ENCODE measurements around the gene HS3ST2. TPM values are rescaled to one million over a fixed set of nuclear protein-coding genes. Genes with fewer than 3 reads are reported as not detected.
"Not testable (repeated sequence)": the region's sequence is repeated elsewhere in the genome, so short reads cannot be mapped to it uniquely, and the experiment has no call there.

HS3ST2 gene
- total RNA-seq, 2 donors from 2014 or later = not detected

DNA sequence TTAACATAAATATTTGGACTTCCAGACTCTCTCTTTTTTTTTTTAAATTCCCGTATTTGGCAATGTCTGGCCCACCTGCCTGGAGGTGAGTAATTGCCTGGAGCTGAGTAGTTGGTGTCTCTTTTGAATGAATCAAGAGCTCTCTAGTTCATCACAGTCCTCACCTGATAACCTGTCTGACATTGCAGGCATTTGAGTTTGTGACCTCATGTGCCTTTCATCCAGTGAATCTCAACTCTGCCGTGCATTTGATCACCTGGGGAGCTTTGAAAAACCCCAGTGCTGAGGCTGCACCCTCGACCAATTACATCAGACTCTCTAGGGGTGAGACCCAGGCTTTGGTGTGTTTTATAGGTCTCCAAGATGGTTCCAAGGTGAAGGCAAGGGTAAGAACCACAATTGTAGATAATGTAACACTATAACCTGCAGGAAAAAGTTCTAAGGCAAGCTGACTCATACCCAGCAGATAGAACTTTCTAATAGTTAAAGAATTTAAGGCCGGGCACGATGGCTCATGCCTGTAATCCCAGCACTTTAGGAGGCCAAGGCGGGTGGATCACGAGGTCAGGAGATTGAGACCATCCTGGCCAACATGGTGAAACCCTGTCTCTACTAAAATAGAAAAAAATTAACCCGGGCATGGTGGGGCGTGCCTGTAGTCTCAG lies 24.5 kb upstream of the HS3ST2 start:
- H3K36me3 Mint-ChIP-seq (ENCODE audit: low read depth) = no peaks in the 10 kb centered on the region
- no peak overlapping the region for H3K4me3 Mint-ChIP-seq
- H3K9me3 Mint-ChIP-seq = no peaks in the 10 kb centered on the region
- no peak for ATAC-seq (replicated peaks)
- peaks cover 19% of the 10 kb centered on the region for H3K27me3 Mint-ChIP-seq
- H3K27ac Mint-ChIP-seq = no peak overlapping the region
- no peaks in the 10 kb centered on the region for H3K4me1 Mint-ChIP-seq

DNA sequence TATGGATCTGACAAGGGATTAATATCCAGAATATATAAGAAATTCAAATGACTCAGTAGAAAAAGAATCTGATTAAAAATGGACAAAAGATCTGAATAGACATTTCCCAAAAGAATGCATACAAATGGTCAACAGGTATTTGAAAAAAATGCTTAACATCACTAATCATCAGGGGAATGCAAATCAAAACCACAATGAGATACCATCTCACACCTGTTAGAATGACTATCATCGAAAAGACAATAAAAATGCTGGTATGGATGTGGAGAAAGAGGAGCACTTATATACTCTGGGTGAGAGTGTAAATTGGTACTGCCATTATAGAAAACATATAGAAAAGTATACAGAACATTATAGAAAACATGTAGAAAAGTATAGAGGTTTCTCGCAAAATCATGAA lies 16.4 kb upstream of the HS3ST2 start:
- Mint-ChIP-seq H3K36me3 (ENCODE audit: low read depth) (no peaks in the 10 kb centered on the region), H3K4me1 (no peaks in the 10 kb centered on the region), H3K27ac (no peak overlapping the region), H3K9me3 (no peaks in the 10 kb centered on the region), H3K27me3 (peaks cover 14% of the 10 kb centered on the region), H3K4me3 (no peak overlapping the region)
- ATAC-seq (replicated peaks) = no peak

DNA sequence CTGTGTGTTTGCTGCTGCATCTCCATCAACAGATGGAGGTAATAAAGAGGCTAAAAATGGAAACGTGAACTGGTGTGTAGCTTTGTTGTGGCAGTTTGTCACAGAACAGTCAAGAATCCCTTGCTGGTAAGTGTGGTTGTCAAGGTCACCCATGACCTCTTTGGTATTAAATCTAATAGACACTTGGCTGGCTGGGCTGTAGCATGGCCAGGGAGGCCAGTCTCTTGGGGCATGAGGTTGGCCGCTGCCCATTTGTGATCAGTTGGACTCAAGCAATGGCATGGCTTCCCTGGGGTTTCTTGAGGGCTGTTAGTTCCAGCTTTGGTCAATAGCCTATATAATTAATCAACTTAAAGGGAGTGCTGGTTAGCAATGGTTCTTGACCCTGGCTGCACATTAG lies 14.8 kb upstream of the HS3ST2 start:
- Mint-ChIP-seq H3K27ac (no peak overlapping the region), H3K4me3 (no peak overlapping the region)

GRCh38 chr16:22804893-22805292 lies 9.1 kb upstream of the HS3ST2 start:
- Mint-ChIP-seq H3K9me3 (no peaks in the 10 kb centered on the region), H3K27me3 (peaks cover 18% of the 10 kb centered on the region), H3K4me3 (no peak overlapping the region), H3K36me3 (ENCODE audit: low read depth) (no peaks in the 10 kb centered on the region), H3K27ac (no peak overlapping the region), H3K4me1 (no peaks in the 10 kb centered on the region)
- no peak for ATAC-seq (replicated peaks)

More for the DNA sequence above, 14.8 kb upstream of the HS3ST2 start:
- ATAC-seq (replicated peaks) = no peak
- Mint-ChIP-seq H3K27me3 (peaks cover 20% of the 10 kb centered on the region), H3K9me3 (no peaks in the 10 kb centered on the region), H3K36me3 (ENCODE audit: low read depth) (no peaks in the 10 kb centered on the region), H3K4me1 (no peaks in the 10 kb centered on the region)

DNA sequence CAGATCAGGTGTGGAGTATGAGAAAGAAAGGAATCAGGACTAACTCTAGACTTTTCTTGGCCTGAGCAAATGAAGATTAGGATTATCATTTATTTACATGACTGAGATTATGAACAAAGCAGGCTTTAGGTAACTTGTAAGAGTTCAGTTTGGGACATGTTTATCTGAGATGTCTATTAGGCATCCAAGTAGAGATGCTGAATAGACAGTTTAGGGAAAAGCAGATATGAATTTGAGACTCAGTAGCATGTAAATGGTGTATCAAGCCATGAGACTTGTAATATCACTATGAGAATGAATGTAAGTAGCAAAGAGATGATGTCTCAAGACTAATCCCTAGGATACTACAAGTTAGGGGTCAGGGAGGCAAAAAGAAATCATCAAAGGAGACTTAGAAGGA lies 8.6 kb upstream of the HS3ST2 start:
- H3K27ac Mint-ChIP-seq = no peak overlapping the region
- no peaks in the 10 kb centered on the region for H3K36me3 Mint-ChIP-seq (ENCODE audit: low read depth)
- no peak overlapping the region for H3K4me3 Mint-ChIP-seq
- no peak for ATAC-seq (replicated peaks)
- no peaks in the 10 kb centered on the region for H3K9me3 Mint-ChIP-seq
- H3K27me3 Mint-ChIP-seq = peaks cover 21% of the 10 kb centered on the region
- no peaks in the 10 kb centered on the region for H3K4me1 Mint-ChIP-seq

DNA sequence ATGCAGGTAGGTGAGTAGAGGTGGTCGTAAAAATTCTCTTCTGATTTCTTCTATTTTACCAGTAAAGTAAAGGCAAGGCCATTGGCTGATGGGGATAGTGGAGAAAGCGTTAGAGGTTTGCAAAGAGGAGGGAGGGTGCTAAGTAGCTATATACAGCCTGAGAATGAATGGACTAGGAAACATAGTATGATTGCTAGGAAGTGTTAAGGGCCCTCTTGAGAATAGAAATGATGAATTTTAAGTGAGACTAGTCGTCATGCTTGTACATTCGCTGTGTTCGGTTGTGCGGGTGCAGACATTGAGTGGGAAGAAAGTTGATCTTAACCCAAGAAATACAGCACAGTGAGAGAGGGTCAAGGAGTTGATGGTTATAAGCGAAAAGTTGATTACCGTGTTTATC lies 7.2 kb upstream of the HS3ST2 start:
- H3K4me1 Mint-ChIP-seq = no peaks in the 10 kb centered on the region
- no peaks in the 10 kb centered on the region for H3K9me3 Mint-ChIP-seq
- no peaks in the 10 kb centered on the region for H3K36me3 Mint-ChIP-seq (ENCODE audit: low read depth)
- H3K27ac Mint-ChIP-seq = no peak overlapping the region
- H3K4me3 Mint-ChIP-seq = no peak overlapping the region
- no peak for ATAC-seq (replicated peaks)
- H3K27me3 Mint-ChIP-seq = peaks cover 21% of the 10 kb centered on the region

DNA sequence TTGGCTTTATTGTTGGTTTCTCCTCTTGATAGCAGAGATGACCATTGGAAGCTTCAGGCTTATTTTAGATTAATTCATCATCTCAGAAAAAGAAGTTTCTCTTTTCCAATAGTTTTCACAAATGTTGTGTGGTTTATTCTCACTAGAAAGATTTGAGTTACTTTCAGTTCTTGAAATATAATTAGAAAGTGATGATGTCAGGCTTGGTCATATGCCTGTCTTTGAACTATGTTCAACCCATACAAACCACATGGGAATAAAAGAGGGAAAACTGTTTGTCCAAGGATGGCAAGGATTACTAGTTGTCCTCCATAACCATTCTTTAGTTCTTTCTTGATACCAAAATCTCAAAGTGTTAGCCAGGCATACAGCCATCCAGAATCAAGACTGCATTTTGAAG lies 3.7 kb upstream of the HS3ST2 start:
- Mint-ChIP-seq H3K36me3 (ENCODE audit: low read depth) (no peaks in the 10 kb centered on the region), H3K27me3 (peaks cover 32% of the 10 kb centered on the region), H3K27ac (no peak overlapping the region), H3K4me3 (no peak overlapping the region), H3K9me3 (no peaks in the 10 kb centered on the region), H3K4me1 (no peaks in the 10 kb centered on the region)
- no peak for ATAC-seq (replicated peaks)

GRCh38 chr16:22813223-22813947 lies 577 bp upstream of the HS3ST2 start:
- ATAC-seq (replicated peaks) = no peak
- Mint-ChIP-seq H3K36me3 (ENCODE audit: low read depth) (no peaks in the 10 kb centered on the region), H3K27me3 (peaks cover 31% of the 10 kb centered on the region), H3K4me1 (no peaks in the 10 kb centered on the region), H3K27ac (no peak overlapping the region), H3K4me3 (no peak overlapping the region), H3K9me3 (no peaks in the 10 kb centered on the region)

DNA sequence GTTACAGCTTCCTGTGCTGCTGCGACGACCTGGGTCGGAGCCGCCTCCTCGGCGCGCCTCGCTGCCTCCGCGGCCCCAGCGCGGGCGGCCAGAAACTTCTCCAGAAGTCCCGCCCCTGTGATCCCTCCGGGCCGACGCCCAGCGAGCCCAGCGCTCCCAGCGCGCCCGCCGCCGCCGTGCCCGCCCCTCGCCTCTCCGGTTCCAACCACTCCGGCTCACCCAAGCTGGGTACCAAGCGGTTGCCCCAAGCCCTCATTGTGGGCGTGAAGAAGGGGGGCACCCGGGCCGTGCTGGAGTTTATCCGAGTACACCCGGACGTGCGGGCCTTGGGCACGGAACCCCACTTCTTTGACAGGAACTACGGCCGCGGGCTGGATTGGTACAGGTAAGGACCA lies 746 bp downstream of the HS3ST2 start:
- no peak overlapping the region for H3K4me3 Mint-ChIP-seq
- H3K4me1 Mint-ChIP-seq = no peaks in the 10 kb centered on the region
- H3K9me3 Mint-ChIP-seq = no peaks in the 10 kb centered on the region
- ATAC-seq (replicated peaks) = no peak
- no peaks in the 10 kb centered on the region for H3K36me3 Mint-ChIP-seq (ENCODE audit: low read depth)
- H3K27ac Mint-ChIP-seq = no peak overlapping the region
- H3K27me3 Mint-ChIP-seq = peaks cover 24% of the 10 kb centered on the region

DNA sequence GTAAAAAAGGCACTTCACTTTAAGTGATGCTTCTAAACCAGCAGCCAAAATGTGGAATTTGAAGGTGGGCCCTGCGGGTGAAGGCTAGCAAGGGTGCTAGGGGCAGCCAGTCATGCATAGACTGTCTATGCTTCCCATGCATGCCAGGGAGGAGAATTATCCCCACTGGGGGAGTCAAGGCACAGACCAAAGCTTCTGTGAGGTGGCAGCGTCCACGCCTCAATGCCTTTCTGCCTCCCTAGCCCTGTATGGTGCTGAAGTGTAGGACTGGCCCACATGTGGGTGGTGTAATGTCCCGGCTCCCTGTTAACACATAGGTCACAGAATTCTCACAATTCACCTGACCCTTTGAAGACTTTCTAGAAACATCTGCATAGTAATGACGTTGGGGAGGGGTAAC lies 1.9 kb downstream of the HS3ST2 start:
- H3K36me3 Mint-ChIP-seq (ENCODE audit: low read depth) = no peaks in the 10 kb centered on the region
- H3K27me3 Mint-ChIP-seq = peaks cover 21% of the 10 kb centered on the region
- ATAC-seq (replicated peaks) = no peak
- peaks cover 4% of the 10 kb centered on the region for H3K9me3 Mint-ChIP-seq
- no peak overlapping the region for H3K27ac Mint-ChIP-seq
- no peak overlapping the region for H3K4me3 Mint-ChIP-seq
- H3K4me1 Mint-ChIP-seq = no peaks in the 10 kb centered on the region

- ATAC-seq (replicated peaks) = no peak
- H3K9me3 Mint-ChIP-seq = peaks cover 4% of the 10 kb centered on the region
- H3K27me3 Mint-ChIP-seq = peaks cover 21% of the 10 kb centered on the region
- H3K36me3 Mint-ChIP-seq (ENCODE audit: low read depth) = no peaks in the 10 kb centered on the region
- no peaks in the 10 kb centered on the region for H3K4me1 Mint-ChIP-seq
- no peak overlapping the region for H3K27ac Mint-ChIP-seq
- H3K4me3 Mint-ChIP-seq = no peak overlapping the region
These were observed 2.5 kb downstream of the HS3ST2 start for GRCh38 chr16:22816475-22816874.

DNA sequence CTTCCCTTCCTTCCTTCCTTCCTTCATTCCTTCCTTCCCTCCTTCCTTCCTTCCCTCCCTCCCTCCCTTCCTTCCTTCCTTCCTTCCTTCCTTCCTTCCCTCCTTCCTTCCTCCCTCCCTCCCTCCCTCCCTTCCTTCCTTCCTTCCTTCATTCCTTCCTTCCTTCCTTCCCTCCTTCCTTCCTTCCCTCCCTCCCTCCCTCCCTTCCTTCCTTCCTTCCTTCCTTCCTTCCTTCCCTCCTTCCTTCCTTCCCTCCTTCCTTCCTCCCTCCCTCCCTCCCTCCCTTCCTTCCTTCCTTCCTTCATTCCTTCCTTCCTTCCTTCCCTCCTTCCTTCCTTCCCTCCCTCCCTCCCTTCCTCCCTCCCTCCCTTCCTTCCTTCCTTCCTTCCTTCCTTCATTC lies 4.8 kb downstream of the HS3ST2 start:
- H3K36me3 Mint-ChIP-seq (ENCODE audit: low read depth); H3K4me1 Mint-ChIP-seq; ATAC-seq (replicated peaks); H3K4me3 Mint-ChIP-seq; H3K27ac Mint-ChIP-seq; H3K9me3 Mint-ChIP-seq; H3K27me3 Mint-ChIP-seq: not testable (repeated sequence)

GRCh38 chr16:22838681-22839080 lies 24.7 kb downstream of the HS3ST2 start:
- Mint-ChIP-seq H3K9me3 (no peaks in the 10 kb centered on the region), H3K4me1 (no peaks in the 10 kb centered on the region), H3K36me3 (ENCODE audit: low read depth) (no peaks in the 10 kb centered on the region), H3K4me3 (no peak overlapping the region), H3K27ac (no peak overlapping the region), H3K27me3 (peaks cover 36% of the 10 kb centered on the region)
- no peak for ATAC-seq (replicated peaks)

DNA sequence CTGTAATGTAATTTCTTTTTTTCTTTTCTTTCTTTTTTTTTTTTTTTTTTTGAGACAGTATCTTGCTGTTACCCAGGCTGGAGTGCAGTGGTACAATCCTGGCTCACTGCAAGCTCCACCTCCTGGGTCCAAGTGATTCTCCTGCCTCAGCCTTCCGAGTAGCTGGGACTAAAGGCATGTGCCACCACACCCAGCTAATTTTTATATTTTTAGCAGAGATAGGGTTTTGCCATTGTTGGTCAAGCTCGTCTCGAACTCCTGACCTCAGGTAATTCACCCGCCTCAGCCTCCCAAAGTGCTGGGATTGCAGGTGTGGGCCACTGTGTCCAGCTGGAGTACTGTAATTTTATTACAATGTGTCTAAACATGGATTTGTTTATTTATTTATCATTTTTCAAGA lies 28.1 kb downstream of the HS3ST2 start:
- H3K9me3 Mint-ChIP-seq; H3K4me3 Mint-ChIP-seq; ATAC-seq (replicated peaks); H3K4me1 Mint-ChIP-seq; H3K27ac Mint-ChIP-seq; H3K36me3 Mint-ChIP-seq (ENCODE audit: low read depth): not testable (repeated sequence)
- peaks cover 39% of the 10 kb centered on the region for H3K27me3 Mint-ChIP-seq

GRCh38 chr16:22843122-22843521 lies 29.2 kb downstream of the HS3ST2 start:
- Mint-ChIP-seq H3K4me1 (no peaks in the 10 kb centered on the region), H3K27ac (no peak overlapping the region), H3K4me3 (no peak overlapping the region), H3K27me3 (peaks cover 42% of the 10 kb centered on the region), H3K36me3 (ENCODE audit: low read depth) (no peaks in the 10 kb centered on the region), H3K9me3 (no peaks in the 10 kb centered on the region)
- ATAC-seq (replicated peaks) = no peak
